ENCODE data around the gene TNFRSF11A. TPM values are rescaled to one million over a fixed set of nuclear protein-coding genes. Genes with fewer than 3 reads are reported as not detected.

Gene TNFRSF11A
- total RNA-seq, 2 donors from 2014 or later = 4.9 to 14.2 TPM

- Histone ChIP-seq H3K9me3 (no peaks in the 10 kb centered on the region), H3K36me3 (no peaks in the 10 kb centered on the region), H3K4me3 (no peak overlapping the region), H3K27me3 (replicated peaks; ENCODE audit: insufficient read depth) (no peaks in the 10 kb centered on the region), H3K4me1 (ENCODE audit: control insufficient read depth in 1 of 2, low read depth in 2 of 2) (no peaks in the 10 kb centered on the region), H3K27ac (no peak overlapping the region)
- ATAC-seq (ENCODE audit: insufficient number of reproducible peaks, low FRiP score, low read depth) (no peak), DNase-seq (ENCODE audit: low spot score) (no peak)
- no peak for TF ChIP-seq CTCF (IDR thresholded peaks at IDR 0.05)
Observed at GRCh38 chr18:62399276-62399675, 74.2 kb downstream of the TNFRSF11A start.

- H3K27ac ChIP-seq = no peak overlapping the region
- no peak overlapping the region for H3K4me3 ChIP-seq
- H3K9me3 ChIP-seq = no peaks in the 10 kb centered on the region
- H3K27me3 ChIP-seq (replicated peaks; ENCODE audit: insufficient read depth) = no peaks in the 10 kb centered on the region
- no peak for ATAC-seq (ENCODE audit: insufficient number of reproducible peaks, low FRiP score, low read depth)
- no peak for TF ChIP-seq CTCF (IDR thresholded peaks at IDR 0.05)
- H3K36me3 ChIP-seq = no peaks in the 10 kb centered on the region
- H3K4me1 ChIP-seq (ENCODE audit: control insufficient read depth in 1 of 2, low read depth in 2 of 2) = no peaks in the 10 kb centered on the region
- DNase-seq (ENCODE audit: low spot score) = no peak
Observed at GRCh38 chr18:62399781-62400308, 74.7 kb downstream of the TNFRSF11A start.

- DNase-seq (ENCODE audit: low spot score) (no peak), ATAC-seq (ENCODE audit: insufficient number of reproducible peaks, low FRiP score, low read depth) (no peak)
- no peak for TF ChIP-seq CTCF (IDR thresholded peaks at IDR 0.05)
- Histone ChIP-seq H3K27ac (no peak overlapping the region), H3K27me3 (replicated peaks; ENCODE audit: insufficient read depth) (no peaks in the 10 kb centered on the region), H3K9me3 (no peaks in the 10 kb centered on the region), H3K4me3 (no peak overlapping the region), H3K36me3 (no peaks in the 10 kb centered on the region), H3K4me1 (ENCODE audit: control insufficient read depth in 1 of 2, low read depth in 2 of 2) (no peaks in the 10 kb centered on the region)
Observed at GRCh38 chr18:62400916-62401315, 75.8 kb downstream of the TNFRSF11A start.

- Histone ChIP-seq H3K4me3 (no peak overlapping the region), H3K4me1 (ENCODE audit: control insufficient read depth in 1 of 2, low read depth in 2 of 2) (no peaks in the 10 kb centered on the region), H3K27ac (no peak overlapping the region), H3K27me3 (replicated peaks; ENCODE audit: insufficient read depth) (no peaks in the 10 kb centered on the region), H3K9me3 (no peaks in the 10 kb centered on the region), H3K36me3 (no peaks in the 10 kb centered on the region)
- ATAC-seq (ENCODE audit: insufficient number of reproducible peaks, low FRiP score, low read depth) (no peak), DNase-seq (ENCODE audit: low spot score) (no peak)
- no peak for TF ChIP-seq CTCF (IDR thresholded peaks at IDR 0.05)
Observed at GRCh38 chr18:62402342-62402948, 77.3 kb downstream of the TNFRSF11A start.

- no peak overlapping the region for H3K4me3 ChIP-seq
- H3K4me1 ChIP-seq (ENCODE audit: control insufficient read depth in 1 of 2, low read depth in 2 of 2) = no peaks in the 10 kb centered on the region
- H3K27me3 ChIP-seq (replicated peaks; ENCODE audit: insufficient read depth) = no peaks in the 10 kb centered on the region
- H3K27ac ChIP-seq = no peak overlapping the region
- no peaks in the 10 kb centered on the region for H3K36me3 ChIP-seq
- TF ChIP-seq CTCF (IDR thresholded peaks at IDR 0.05) = no peak
- H3K9me3 ChIP-seq = no peaks in the 10 kb centered on the region
- DNase-seq (ENCODE audit: low spot score) = no peak
- no peak for ATAC-seq (ENCODE audit: insufficient number of reproducible peaks, low FRiP score, low read depth)
Observed at GRCh38 chr18:62403120-62403519, 78.0 kb downstream of the TNFRSF11A start.
